Femur (tissue), 1 donor: ENCODE measurements around the gene MTURN.

Source experiments
- DNase-seq: peaks from one replicate; pipeline ENCODE4 v3.0.0-alpha.2; 2017

The MTURN gene

DNA sequence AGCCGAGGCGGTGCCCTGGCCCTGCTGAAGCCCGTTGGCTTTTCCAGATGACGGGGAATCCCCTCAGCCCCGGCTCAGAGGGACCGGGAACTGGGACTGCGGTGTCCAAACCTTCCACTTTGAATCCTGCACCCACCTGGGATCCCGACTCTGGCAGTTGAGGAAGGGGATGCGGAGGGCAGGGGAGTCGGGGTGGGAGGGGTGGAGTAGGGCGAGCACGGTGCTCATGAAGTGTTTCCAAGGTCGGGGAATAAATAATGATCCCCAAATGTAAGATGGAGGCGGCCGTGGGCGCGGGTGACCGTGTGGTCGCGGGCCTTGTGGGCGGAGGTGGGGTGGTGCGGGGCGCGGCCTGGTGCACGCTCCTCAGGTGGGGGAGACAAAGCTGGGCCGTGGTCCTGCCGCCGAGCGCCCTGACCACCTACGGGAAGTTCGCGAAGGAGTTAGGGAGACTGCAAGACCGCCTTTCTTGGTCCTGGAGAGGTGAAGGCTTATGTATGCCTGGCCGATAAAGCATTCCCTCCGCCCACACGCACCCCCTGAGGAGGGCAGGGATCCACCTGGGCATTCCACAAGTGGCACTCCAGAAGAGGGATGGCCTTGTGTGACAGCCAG lies 1.4 kb downstream of the MTURN start:
- no peak for DNase-seq

DNA sequence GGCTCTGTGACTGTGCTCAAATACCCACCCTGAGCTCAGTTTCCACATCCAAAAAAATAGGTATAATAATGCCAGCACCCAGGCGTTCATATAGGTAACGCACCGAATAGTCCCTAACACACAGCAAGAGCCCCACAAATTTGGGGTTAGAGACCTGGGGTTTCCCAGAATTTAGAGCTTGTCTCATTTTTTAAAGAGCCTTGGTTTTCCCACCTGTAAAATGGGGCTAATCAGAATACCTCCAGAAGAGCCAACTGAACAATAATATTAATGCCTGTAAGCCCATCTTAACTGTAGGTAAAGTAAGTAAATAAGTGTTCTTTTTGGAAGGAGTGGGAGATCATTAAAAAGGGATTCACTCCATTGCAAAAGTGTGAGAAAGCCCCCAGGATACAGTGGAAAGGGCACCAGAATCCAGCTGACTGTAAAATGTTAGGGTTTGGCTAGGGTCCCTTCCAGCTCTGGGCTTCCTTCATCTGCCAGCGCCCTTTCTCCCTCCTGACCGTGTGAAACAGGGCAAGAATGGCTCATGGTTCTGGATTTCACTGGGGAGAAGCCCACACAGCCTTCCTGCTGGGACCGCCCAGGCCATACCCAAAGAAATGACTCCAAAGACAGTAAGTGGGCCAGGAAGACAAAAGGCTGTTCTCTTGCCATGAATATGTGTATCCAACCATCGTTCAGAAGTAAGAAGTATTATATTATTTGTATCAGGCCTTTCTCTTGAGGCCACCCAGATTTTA lies 2.1 kb downstream of the MTURN start:
- no peak for DNase-seq

DNA sequence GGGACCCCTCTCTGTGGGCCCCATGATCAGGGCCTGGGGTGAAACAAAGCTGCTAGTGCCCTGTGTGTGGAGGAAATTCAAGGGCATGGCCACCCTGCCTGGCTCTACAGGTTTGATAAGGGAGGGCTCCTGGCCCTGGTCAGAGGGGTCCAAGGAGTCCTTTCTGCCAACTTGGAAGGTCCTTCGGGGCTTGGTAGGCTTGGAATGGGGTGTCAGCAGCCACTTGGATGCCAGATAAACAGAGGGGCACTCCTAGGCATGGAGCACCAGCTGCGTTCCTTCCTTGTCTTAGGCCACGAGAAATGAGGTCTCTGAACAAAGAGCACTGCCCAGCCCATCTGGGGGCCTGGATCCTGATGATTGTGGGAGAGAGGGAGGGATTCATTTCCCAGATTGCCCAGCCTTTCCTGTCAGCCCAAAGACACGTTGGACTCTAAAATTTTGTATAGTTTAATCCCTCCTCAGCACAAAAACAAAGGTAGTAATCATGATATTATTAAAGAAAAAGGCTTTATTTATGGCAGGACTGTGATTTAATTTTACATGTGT lies 5.1 kb downstream of the MTURN start:
- no peak for DNase-seq

DNA sequence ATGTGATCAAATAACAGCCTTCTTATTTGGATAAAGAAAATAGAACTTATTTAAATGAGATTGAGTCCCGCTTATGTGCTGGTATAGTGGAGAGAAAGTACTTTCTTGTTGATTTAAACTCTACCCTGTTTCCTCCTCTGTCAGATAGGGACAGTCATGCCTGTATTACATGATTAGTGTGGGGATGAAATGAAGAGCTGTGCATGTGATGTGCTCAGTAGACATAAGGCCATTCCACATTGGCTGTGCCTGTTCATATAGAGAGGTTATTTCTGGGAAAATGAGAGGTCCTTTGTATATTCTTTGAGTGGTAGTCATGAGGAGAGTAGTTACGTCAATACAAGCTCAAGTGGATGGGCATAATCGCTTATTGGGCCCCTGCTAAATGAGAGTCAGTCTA lies 5.7 kb downstream of the MTURN start:
- DNase-seq, result no peak

DNA sequence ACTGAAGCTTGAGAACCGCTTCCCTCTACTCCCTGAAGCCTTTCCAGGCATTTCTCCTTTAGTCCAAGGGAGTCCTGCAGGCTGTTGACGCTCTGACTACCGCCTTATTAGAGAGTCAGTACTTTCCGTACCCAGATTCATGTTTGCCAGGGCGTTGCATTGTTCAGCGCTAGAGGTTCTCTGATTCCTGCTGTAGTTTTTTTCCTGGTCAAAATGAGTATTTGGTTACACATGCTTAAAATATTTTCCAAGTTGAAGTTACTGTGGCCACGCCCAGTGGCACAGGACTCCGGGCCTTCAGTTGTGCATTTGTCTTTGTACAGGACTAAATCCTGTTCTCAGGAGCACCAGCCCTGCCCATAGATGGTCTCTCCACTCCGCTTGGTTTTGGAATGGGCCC lies 7.9 kb downstream of the MTURN start:
- DNase-seq, result peak; percentile 41

DNA sequence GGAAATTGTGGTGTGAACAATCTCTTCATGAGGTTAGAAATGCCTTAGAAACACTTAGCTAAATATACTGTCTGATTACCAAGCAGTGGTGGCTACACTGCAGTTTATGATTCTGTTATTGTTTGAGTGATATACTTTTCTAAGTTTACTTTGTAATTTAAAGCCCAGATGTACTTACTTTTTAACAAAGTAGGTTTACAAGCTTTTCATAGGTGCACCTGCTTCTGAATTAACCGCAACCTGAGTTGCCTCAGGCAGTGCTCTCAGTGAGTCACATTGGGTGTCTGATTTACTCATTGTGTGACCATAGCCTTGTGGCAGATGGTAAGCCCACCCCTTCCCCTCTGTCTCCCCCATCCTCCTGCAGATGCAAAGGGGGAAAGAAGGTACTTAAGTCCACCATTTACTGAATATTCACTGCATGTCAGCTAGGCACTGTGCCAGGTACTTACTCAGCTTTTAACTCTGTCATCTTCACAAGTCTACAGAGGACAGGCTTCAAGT lies 9.0 kb downstream of the MTURN start:
- DNase-seq, result no peak

DNA sequence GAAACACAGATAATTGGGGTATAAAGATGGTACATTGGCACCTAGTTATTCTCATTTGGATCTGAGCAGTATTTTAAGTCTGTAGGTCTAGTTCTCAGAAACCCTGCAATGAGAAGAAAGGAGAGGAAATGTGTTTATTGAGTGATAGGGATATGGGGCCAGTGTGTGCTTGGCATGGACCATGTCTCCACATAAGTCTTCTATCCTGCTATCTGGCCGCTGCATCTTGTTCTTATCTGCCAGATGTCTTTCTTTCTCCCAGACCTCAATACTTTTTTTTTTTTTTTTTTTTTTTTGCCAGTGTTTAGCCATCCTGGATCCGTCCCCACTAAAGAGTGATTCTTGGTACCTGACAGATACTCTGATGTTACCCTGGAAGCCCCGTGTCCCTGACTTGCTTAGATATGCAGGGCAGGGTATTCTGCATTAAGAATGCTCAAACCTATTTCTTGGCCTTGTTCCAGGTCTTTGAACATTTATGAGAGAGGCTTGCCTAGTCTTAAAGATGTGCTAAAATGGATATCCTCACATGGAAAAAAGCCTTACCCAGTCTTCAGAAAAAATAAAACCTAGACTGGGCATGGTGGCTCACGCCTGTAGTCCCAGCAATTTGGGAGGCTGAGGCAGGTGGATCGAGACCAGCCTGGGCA lies 10.0 kb downstream of the MTURN start:
- no peak for DNase-seq

DNA sequence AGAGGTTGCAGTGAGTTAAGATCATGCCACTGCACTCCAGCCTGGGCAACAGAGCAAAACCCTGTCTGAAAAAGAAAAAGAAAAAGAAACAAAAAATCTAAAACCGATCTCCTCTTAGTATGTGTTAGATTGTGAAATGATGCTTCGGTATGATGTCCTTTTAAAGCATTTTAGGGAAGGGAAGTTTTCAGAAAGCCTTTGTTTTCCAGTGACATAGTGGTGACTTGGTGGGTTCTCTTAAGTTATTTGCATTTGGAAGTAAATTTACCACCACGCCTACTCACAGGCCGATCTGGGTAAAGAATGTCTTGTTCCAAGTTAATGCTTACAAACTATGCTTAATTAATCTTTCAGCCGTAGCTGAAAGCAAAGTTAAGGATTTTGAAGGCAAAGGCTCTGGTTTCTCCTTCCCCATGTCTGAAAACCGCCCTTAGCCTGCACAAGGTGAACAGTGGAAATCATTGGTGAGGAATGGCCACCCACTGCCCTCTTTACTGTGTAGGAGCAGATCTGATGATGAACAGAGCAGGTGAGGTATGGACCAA lies 10.7 kb downstream of the MTURN start:
- no peak for DNase-seq

DNA sequence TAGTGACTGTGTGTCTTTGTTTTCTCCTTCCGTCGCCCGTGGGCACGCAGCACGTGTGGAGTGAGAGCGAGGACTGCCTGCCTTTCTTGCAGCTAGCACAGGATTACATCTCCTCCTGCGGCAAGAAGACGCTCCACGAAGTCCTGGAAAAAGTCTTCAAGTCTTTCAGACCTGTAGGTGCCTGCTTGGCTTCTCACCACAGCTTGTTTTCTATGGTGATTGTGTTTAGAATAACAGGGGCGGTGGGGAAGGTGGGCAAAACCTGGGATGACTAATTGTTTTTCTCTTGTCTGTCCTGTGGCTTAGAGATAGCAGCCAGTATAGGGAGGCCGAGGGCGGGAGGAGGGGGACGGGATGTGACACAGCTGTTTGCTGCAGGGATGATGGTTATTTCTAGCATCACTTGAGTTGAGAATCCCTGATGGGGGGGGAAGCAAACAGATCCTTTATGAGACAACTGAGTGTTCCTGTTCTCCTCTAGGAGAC lies 11.4 kb downstream of the MTURN start:
- no peak for DNase-seq

DNA sequence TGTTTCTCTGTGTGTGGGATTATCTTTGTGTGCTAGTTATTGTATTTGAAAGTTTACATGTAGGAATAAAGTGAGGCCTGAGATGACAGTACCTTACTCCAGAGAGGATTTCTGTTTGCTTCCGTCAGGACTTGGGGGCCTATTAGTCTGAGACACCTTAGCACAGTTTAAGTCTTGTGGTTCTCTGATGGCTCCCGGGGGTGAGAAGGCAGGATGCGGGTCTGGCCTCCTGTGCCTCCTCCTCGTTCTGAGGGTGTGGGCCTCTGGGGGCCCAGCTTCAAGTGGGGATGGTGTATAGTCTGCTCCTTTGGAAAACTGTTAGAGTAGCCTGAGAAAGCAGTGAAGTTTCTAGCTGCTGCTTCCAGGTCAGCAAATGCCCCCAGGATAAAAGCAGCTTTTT lies 12.4 kb downstream of the MTURN start:
- no peak for DNase-seq

DNA sequence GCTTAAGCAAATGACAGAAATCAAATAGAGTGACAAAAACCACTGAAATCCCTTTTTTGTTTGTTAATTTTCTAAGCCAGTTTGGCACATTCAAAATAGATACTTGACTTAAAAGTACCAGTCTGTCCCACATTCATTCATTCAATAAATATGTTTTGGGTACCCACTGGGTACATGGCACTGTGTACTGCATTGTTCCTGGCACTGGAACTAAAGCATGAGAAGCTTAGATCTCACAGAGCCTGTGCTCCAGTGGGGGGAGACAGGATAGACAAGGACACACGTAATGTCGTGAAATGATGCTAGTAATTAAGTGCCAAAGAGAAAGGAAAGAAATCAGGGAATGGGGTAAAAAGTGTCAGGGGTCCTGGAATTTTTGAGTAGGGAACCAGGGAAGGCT lies 13.0 kb downstream of the MTURN start:
- no peak for DNase-seq

DNA sequence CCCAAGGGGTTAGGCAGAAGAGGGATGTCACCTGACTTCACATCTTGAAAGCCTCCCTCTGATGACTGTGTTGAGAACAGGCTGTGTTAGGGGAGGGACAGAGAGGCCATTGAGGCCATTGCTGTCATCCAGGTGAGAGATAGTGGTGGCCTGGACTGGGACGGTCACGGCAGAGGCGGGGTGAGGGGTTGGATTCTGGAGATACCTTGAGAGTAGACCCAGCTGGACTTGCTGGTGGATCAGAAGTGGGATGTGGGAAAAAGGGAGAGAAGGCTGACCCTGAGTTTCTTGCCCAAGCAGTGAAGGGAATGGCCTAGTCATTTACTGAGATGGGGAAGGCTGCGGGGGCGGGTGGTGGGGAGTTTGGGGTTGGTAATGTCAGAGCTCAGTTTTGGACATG lies 13.6 kb downstream of the MTURN start:
- DNase-seq, result no peak

DNA sequence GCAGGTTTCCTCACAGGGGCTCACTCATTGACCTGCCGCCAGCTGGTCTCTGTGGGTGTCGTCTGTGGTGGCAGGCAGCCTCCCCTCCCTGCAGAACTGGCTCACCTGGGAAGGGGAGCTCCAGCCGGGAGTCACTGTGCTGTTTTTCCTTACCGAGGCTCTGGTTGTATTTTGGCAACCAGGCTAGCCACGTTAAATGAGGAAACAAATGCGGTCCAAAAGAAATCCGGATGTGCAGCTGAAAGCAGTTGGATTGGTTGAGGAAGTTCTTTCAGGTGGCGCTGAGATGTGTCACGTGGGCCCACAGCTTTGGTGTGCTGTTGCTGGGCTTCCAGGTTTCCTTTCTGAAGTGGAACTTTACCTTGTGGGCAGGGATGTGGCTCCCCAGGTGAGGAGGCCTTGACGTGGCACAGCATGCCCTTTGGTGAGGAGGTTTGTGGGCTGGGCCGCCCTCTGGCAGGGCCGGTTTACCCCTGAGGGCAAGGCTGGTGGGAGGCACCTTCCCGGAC lies 14.2 kb downstream of the MTURN start:
- DNase-seq, result no peak

DNA sequence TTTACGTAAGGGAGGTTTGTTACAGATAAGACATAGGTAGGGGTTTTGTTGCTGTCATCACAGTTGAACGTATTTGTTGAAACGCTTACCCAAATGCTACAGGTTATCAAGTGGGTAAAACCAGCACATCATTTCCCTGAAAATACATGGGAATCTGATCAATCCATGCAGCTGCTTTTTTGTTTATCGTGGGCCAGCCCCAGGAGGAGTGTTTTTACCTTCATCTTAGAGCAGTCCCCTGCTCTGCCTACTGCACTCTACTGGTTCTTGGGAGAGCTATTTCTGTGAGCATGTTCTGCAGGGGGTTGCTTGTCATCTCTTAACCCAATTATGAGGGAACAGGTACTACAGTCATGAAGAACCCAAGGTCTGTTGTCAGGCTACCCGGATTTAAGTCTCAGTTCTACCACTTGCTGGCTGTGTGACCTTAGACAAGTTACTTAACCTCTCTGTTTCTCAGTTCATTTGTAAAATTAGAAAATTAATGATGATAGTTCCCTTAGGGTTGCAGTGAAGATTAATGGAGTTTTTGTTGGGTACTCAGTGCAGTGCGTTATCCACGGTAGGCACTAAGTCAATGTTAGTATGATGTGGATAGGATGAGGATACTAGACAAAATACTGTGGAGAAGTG lies 15.0 kb downstream of the MTURN start:
- no peak for DNase-seq

DNA sequence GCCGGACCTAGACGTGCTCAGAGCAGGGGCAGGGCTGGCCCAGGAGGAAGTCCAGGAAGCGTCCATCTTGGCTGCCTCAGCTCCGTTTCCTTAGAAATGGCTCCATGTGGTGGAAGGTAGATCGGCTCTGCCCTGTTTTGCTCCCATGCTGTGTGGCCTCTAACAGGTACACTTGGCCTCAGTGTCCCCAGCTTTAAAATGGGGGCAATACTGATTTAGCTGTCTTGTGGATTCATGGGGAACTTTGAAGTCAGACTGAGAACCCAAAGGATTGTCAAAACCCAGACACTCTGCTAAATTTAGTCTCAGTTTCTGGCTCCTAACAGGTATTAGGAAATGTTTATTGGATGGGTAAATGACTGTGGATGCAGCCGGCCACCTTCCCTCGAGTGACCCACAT lies 15.9 kb downstream of the MTURN start:
- DNase-seq, result no peak

DNA sequence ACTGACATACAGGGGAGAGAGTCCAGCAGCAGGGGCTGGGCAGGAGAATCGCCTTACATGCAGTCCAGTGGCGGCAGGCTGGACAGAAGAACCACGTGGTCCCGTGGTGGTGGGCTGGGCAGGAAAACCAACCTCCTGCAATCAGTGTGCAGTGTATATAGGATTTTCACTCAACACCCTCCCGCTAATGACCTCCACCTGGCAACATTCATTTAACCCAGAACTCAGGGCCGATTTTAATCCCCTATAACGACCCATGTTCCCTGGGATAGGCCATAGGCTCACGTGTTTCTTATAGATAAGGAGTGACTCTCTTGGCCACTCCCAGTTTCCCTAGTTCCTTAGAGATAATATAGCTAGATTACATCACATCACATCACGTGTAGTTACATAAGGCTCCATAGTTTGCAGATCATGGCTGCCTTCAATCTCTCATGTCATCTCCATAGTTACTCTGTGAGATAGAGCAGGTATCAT lies 19.4 kb downstream of the MTURN start:
- DNase-seq, result no peak

DNA sequence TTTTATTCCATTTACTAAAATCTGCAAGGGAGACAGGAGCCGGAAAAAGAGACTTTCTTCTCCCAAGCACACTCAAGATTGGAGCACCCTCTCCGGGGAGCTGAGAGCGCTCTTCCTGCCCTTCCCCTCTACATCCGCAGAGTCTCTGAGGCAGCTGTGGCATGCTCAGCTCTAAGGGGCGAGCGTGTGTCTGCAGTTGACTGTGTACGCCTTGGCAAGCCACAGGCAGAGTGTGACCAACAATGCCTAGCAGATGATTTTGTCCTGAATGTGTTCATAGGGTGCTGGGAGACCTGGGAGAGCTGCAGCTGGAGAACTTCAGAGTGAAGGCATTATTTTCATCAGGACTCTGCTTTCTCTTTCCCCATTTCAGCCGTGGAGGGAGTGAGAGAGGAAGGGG lies 20.7 kb downstream of the MTURN start:
- no peak for DNase-seq

DNA sequence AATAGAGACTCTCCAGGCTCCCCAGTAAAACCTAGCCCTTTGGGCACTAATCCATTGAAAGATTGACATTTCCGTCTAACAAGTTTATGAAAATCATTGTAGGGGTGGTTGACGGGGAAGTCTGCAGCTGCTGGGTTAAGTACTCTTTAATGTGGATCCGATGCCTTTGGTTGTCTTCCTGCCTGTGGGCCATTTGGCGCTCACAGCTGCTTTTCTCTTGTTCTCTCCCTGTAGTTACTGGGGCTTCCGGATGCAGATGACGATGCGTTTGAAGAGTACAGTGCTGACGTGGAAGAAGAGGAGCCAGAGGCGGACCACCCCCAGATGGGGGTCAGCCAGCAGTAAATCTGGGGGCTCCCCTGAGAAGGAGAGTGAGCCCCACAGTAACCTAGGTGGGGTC lies 22.4 kb downstream of the MTURN start:
- DNase-seq, result no peak

DNA sequence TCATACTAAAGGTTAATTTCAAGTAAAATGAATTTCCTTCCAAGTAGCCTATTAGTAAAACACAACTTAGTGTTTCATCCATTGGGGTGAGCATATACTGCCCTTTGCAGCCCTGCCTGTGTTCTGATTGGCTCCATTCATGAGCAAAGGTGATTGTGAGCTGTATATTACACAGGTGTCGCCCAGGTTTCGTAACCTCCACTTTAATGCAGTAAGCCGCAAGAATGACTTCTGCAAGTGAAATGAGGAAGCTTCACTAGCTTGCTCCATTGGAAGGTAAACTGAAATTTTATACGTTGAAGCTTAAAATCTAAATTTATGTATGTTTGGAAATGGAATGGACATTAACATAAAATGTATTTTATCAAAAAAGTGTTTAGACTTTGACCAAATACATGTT lies 24.4 kb downstream of the MTURN start:
- DNase-seq, result no peak

DNA sequence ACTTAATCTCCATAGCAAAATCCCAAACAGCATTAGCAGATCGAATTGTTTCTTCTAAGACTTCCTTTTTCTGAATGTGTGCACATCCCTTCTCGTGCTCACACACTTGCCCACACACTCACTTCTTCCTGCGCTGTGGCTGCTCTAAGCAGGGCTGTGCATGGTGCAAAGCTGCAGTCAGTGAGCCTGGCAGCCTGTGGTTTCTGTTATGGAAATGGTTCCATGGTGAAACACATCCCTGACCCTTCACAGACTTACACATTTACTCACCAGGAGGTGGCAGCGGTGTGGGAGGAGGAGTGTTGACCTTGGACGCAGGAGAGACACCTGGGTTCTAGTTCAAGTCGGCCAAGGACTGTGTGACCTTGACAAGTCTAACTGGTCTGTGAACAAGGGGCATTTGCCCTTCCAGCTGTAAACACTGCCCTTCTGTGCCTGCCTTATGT lies 24.9 kb downstream of the MTURN start:
- no peak for DNase-seq

DNA sequence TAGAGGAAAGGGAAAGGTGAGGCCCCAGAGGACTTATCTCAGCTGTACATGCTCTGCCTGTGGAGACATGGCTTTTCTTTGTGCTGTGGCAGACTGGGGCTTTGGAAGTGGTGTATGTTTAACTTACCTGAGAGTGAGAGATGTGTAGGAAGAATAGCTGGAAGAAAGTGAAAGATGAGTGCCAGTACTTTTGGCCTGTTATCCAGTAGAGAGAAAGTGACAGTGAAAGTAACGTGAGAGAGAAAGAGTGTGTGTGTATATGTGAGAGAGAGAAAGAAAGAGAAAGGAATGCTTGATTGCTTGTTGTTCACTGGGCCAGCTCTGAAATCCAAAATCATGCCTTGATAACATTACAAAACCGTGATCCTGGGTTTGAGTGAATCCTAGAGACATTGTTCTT lies 25.5 kb downstream of the MTURN start:
- DNase-seq, result no peak

DNA sequence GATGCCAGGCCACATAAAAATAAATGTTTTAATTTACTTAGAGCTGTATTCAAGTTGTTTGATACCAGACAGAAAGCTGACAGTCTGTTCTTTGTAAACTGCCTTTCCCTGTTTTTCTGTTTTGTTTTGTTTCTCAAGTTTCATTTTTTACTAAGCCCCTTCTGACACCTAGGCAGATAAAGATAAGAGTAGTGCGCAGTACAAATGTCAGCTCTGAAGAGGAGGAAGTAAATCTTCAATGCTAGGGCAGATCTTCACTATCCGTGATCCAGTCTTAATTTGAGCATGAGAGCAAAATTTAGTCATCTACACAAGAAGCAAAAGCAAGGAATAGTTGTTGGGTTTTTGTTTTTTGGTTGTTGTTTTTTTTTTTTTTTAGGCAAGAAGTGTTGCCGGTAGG lies 27.3 kb downstream of the MTURN start:
- no peak for DNase-seq
